HepG2 (cell line): ENCODE data around the gene ABHD6. TPM values are rescaled to one million over a fixed set of nuclear protein-coding genes. Genes with fewer than 3 reads are reported as not detected.
A peak's percentile ranks its signal among the peaks of the same experiment; 100 is the strongest.

Experiments
- KLF6 ChIP-seq: IDR thresholded peaks from 2 replicates; pipeline ENCODE4 v1.8.0; 2016; ENCODE audit warnings: missing biosample characterization, missing genetic modification reagents
- MAX ChIP-seq: IDR thresholded peaks from 2 replicates; pipeline ENCODE4 v1.6.1; 2012; ENCODE audit warnings: inconsistent platforms
- MIXL1 ChIP-seq: IDR thresholded peaks from 2 replicates; pipeline ENCODE4 v1.6.1; 2016
- MTERF4 ChIP-seq: sonication (generic); formaldehyde crosslinking; IDR thresholded peaks from 2 replicates; pipeline ENCODE4 v1.8.0; 2023; ENCODE audit warnings: mild to moderate bottlenecking, missing genetic modification reagents
- NCOR1 ChIP-seq: fragments of 200-600 bp; sonication (generic); IDR thresholded peaks from 2 replicates; pipeline ENCODE4 v1.7.0; 2017; ENCODE audit warnings: antibody characterized with exemption, low read length, borderline replicate concordance
- NFAT5 ChIP-seq: sonication (generic); formaldehyde crosslinking; IDR thresholded peaks from 2 replicates; pipeline ENCODE4 v1.4.0; 2020; ENCODE audit warnings: missing genetic modification reagents
- NFRKB ChIP-seq: fragments of 450-650 bp; IDR thresholded peaks from 2 replicates; pipeline ENCODE4 v1.6.1; 2017
- PAF1 ChIP-seq: IDR thresholded peaks from 2 replicates; pipeline ENCODE4 v1.6.1; 2016; ENCODE audit warnings: missing genetic modification reagents, missing compliant biosample characterization
- PBX2 ChIP-seq: IDR thresholded peaks from 2 replicates; pipeline ENCODE4 v1.6.1; 2016; ENCODE audit warnings: control low read depth
- TAF1 ChIP-seq: sonication (generic); formaldehyde crosslinking; IDR thresholded peaks from 2 replicates; pipeline ENCODE4 v1.4.0; 2020; ENCODE audit warnings: missing genetic modification reagents
- TBP ChIP-seq: sonication (generic); formaldehyde crosslinking; IDR thresholded peaks from 2 replicates; pipeline ENCODE4 v1.5.0; 2020; ENCODE audit warnings: missing genetic modification reagents
- TCF7L2 ChIP-seq: IDR thresholded peaks from 2 replicates; pipeline ENCODE4 v1.6.1; 2011; ENCODE audit warnings: mild to moderate bottlenecking, low read depth, low read length, moderate library complexity
- ZFP91 ChIP-seq: sonication (generic); formaldehyde crosslinking; IDR thresholded peaks from 2 replicates; pipeline ENCODE4 v1.9.0; 2022; ENCODE audit warnings: missing genetic modification reagents, mild to moderate bottlenecking, borderline replicate concordance
- ZNF275 ChIP-seq: sonication (generic); formaldehyde crosslinking; IDR thresholded peaks from 2 replicates; pipeline ENCODE4 v1.8.0; 2022; ENCODE audit warnings: missing genetic modification reagents, mild to moderate bottlenecking, inconsistent platforms, borderline replicate concordance
- ZNF382 ChIP-seq: sonication (generic); formaldehyde crosslinking; IDR thresholded peaks from 2 replicates; pipeline ENCODE4 v1.5.0; 2020; ENCODE audit warnings: missing genetic modification reagents, mild to moderate bottlenecking, borderline replicate concordance
- ZUFSP ChIP-seq: sonication (generic); formaldehyde crosslinking; IDR thresholded peaks from 2 replicates; pipeline ENCODE4 v1.9.0; 2021; ENCODE audit warnings: missing genetic modification reagents, mild to moderate bottlenecking, borderline replicate concordance
- polyA plus RNA-seq, 8 experiments: library from polyadenylated mRNA; depleted of rRNA in 3 of 8; stranded (reverse) in 7 of 8; unstranded in 1 of 8; fragments of >200 nt; fragmentation: Illumina TruSeq in 4 of 8; extraction: Trizol in 4 of 8; gene quantifications; 2 replicates each; pipeline versions ENCODE4 v1.2.1 to v1.2.3, GENCODE V29; 2011 to 2016; ENCODE audit warnings: low read depth in 4 of 8, missing spikeins in 1 of 8, mixed read lengths in 1 of 8; ENCODE audit not compliant: insufficient read depth in 1 of 8
- total RNA-seq, 5 experiments: library from RNA; depleted of rRNA; stranded (reverse); fragments of >200 nt; fragmentation: Illumina TruSeq; extraction: Trizol; gene quantifications; 2 replicates each; pipeline ENCODE4 v1.2.3, GENCODE V29; 2016; ENCODE audit warnings: low read depth in 1 of 5

The ABHD6 gene
- total and polyA plus RNA-seq, 2 of the 13 experiments (the other 11 are each of a cell fraction or from before 2014, with no cell fraction given), result 9.0 to 17.2 TPM

GRCh38 chr3:58191361-58191991 is 46.1 kb upstream of the ABHD6 start (continued):
- TF ChIP-seq NFAT5 (CRISPR knock-in tag), result no peak
- TF ChIP-seq ZFP91 (CRISPR knock-in tag), result peak; percentile 62
- no peak for TF ChIP-seq MTERF4 (CRISPR knock-in tag)
- 0 out of 2 replicates have a peak, but pooled peaks have one; percentile 33 for TF ChIP-seq MAX
- 0 out of 2 replicates have a peak, but pooled peaks have one; percentile 47 for TF ChIP-seq KLF6 (CRISPR knock-in tag)
- TF ChIP-seq TBP (CRISPR knock-in tag), result no peak
- TF ChIP-seq PBX2 (CRISPR knock-in tag), result no peak
- TF ChIP-seq NCOR1, result peak; percentile 87; the same call in 1 of the 2 replicates
- TF ChIP-seq MIXL1 (CRISPR knock-in tag), result 0 out of 2 replicates have a peak, but pooled peaks have one; percentile 28
- TF ChIP-seq NFRKB, result no peak
- no peak for TF ChIP-seq TAF1
- no peak for TF ChIP-seq TCF7L2
- no peak for TF ChIP-seq PAF1 (CRISPR knock-in tag)
- no peak for TF ChIP-seq ZUFSP (CRISPR knock-in tag)
- no peak; the same call in 1 of the 2 replicates for TF ChIP-seq ZNF275
- no peak for TF ChIP-seq ZNF382 (CRISPR knock-in tag)
